Nephron progenitor cell (in vitro differentiated cells): Measurements from ENCODE around the gene LGALS9C.
"Not testable (repeated sequence)": the region's sequence is repeated elsewhere in the genome, so short reads cannot be mapped to it uniquely, and the experiment has no call there.

ENCODE experiments used
- DNase-seq: peaks from one replicate; pipeline ENCODE4 v3.0.0; 2021
- H3K27ac Mint-ChIP-seq: 2 replicates; pipeline ENCODE4 v1.8.0; 2021; ENCODE audit warnings: mild to moderate bottlenecking, moderate library complexity, mixed read lengths
- H3K27me3 Mint-ChIP-seq: 2 replicates; pipeline ENCODE4 v1.8.0; 2021; ENCODE audit warnings: mild to moderate bottlenecking, low read depth, mixed read lengths; ENCODE audit not compliant: poor library complexity
- H3K36me3 Mint-ChIP-seq: 2 replicates; pipeline ENCODE4 v1.8.0; 2021; ENCODE audit warnings: low read depth, mixed read lengths
- H3K4me1 Mint-ChIP-seq: 2 replicates; pipeline ENCODE4 v1.8.0; 2021; ENCODE audit warnings: mixed read lengths
- H3K4me3 Mint-ChIP-seq: 2 replicates; pipeline ENCODE4 v1.8.0; 2021; ENCODE audit warnings: mild to moderate bottlenecking, moderate library complexity, mixed read lengths
- H3K9me3 Mint-ChIP-seq: 2 replicates; pipeline ENCODE4 v1.8.0; 2021; ENCODE audit warnings: mild to moderate bottlenecking, moderate library complexity, mixed read lengths

LGALS9C gene

GRCh38 chr17:18528899-18529500, 52.4 kb downstream of the LGALS9C start:
- H3K27me3 Mint-ChIP-seq, H3K9me3 Mint-ChIP-seq, DNase-seq, H3K4me1 Mint-ChIP-seq, H3K4me3 Mint-ChIP-seq, H3K27ac Mint-ChIP-seq, H3K36me3 Mint-ChIP-seq: not testable (repeated sequence)

GRCh38 chr17:18530405-18530804, 53.8 kb downstream of the LGALS9C start:
- not testable (repeated sequence) for H3K4me1 Mint-ChIP-seq, H3K9me3 Mint-ChIP-seq, H3K27me3 Mint-ChIP-seq, DNase-seq, H3K27ac Mint-ChIP-seq, H3K36me3 Mint-ChIP-seq, H3K4me3 Mint-ChIP-seq

- H3K27me3 Mint-ChIP-seq, H3K9me3 Mint-ChIP-seq, H3K36me3 Mint-ChIP-seq, H3K4me3 Mint-ChIP-seq, DNase-seq, H3K27ac Mint-ChIP-seq, H3K4me1 Mint-ChIP-seq: not testable (repeated sequence)
Observed at GRCh38 chr17:18542234-18542633, 65.6 kb downstream of the LGALS9C start.

GRCh38 chr17:18542907-18543306, 66.3 kb downstream of the LGALS9C start:
- not testable (repeated sequence) for H3K9me3 Mint-ChIP-seq, H3K27ac Mint-ChIP-seq, H3K27me3 Mint-ChIP-seq, H3K4me3 Mint-ChIP-seq, DNase-seq, H3K36me3 Mint-ChIP-seq, H3K4me1 Mint-ChIP-seq
